UCSD-AML1 (cell line): ENCODE data around the gene C5.
"Not testable (repeated sequence)": the region's sequence is repeated elsewhere in the genome, so short reads cannot be mapped to it uniquely, and the experiment has no call there.

ENCODE experiments used
- DNase-seq: peaks from one replicate; lab custom pipeline; 2025; ENCODE audit not compliant: unreplicated experiment; lab: John Stamatoyannopoulos, UW

Gene C5

DNA sequence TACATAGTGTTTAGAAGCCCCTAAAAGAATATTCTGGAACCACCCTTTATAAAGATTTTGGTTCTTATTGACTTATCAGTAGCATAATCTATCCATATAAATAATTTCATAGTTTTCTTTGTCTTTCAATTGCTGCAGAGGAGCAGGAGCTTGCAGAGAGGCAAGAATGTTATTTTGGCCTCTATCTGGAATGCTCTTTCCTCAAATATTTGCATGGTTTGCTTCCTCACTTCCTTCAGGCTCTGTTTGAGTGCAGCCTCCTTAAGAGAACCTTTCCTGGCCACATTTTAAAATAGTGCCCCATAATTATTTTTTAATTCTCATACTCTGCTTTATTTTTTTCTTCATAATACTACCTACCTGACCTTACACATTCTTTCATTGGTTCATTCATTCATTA is 1.5 kb downstream of the C5 start:
- DNase-seq, result no peak

DNA sequence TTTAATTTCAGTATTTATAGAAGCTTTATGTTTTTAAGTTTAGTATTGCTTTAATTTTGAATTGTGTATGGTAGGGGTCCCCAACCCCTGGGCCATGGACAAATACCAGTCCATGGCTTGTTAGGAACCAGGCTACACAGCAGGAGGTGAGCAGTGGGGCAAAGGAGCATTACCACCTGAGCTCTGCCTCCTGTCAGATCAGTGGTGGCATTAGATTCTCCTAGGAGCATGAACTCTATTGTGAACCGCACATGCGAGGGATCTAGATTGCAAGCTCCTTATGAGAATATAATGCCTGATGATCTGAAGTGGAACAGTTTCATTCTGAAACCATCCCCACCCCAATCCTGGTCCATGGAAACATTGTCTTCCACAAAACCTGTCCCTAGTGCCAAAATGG is 1.9 kb downstream of the C5 start:
- DNase-seq, result no peak

DNA sequence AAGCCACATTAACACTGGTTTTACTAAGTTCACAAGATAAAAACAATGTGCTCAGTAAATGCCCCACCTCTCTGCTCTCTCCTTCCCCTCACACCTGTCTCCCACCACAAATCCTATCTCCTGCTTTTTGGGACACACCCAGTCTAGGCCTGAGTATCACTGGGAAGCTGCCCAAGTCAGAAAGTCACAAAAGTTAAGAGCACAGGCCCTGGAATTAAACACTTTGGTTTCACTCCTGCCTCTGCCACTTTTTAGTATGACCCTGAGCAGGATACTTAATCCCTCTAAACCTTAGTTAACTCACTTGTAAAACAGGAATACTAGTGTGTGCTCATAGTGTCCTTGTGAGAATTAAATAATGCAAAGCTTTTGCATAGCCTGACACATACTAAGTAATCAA is 11.3 kb downstream of the C5 start:
- no peak for DNase-seq

DNA sequence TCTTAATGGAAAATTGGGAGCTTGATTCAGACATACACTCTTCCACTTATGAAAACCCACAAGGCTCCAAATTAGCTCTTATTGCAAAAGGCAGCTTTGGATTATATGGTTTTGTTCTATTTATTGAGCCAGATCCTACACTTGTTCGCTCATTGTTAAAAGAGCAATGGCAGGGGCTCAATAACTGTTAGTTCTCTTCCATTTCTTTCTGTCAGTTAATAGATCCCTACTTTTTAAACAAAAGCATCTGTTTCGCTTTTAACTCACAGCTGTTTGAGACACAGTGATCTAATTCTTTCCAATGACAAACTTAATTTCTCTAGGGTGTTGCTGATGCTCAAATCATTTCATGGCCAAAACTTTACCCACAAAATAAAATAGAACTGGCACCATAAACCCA is 11.7 kb downstream of the C5 start:
- no peak for DNase-seq

DNA sequence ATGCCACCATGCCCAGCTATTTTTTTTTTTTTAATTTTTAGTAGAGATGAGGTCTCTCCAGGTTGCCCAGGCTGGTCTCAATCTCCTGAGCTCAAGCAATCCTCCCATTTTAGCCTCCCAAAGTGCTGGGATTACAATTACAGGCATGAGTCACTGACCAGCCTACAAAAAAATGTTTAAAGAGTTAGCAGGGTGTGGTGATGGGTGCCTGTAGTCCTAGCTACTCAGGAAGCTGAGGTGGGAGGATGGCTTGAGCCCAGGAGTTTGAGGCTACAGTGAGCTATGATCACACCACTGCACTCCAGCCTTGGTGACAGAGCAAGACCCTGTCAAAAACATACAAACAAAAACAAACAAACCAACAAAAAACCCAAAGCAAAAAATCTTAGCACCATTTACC is 14.4 kb downstream of the C5 start:
- DNase-seq, result not testable (repeated sequence)

DNA sequence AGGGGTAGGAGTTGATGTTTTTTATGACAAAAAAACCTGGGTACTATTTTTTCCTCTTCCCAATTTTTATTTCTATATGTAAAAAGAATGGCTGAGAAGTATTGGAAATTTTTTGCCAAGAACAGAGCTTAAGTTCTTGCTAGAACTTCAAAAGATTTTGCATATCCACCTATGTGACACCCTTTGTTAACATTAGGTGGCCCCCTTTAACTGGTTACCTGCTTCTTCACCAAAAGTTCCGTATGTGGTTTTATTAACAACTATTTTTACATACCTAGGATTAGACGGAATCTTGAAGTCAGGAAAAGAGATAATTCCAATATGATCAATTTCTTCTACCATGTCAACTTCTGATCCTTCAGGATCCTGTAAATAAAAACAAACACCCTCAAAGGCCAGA is 15.5 kb downstream of the C5 start:
- no peak for DNase-seq

DNA sequence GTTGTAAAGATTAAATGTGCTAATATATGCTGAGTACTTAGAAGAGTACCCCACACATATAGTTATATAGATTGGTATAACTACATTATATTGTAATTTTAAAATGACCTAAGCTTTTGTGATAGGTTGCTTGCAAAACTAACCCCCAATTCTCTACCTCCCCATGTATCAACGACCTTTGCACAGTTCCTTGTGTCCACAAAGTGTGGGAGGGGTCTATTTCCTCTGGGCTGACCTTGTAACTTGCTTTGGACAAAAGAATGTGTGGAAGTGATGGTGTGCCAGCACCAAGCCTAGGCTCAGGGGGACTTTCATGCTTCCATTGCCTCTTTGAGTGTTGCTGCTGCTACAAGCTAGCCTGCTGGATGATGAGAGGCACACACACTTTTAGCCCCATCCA is 20.6 kb downstream of the C5 start:
- no peak for DNase-seq

DNA sequence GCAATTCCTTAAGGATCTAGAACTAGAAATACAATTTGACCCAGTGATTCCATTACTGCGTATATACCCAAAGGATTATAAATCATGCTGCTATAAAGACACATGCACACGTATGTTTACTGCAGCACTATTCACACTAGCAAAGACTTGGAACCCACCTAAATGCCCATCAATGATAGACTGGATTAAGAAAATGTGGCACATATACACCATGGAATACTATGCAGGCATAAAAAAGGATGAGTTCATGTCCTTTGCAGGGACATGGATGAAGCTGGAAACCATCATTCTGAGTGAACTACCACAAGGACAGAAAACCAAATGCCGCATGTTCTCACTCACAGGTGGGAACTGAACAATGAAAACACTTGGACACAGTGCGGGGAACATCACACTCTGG is 21.8 kb downstream of the C5 start:
- DNase-seq, result not testable (repeated sequence)

DNA sequence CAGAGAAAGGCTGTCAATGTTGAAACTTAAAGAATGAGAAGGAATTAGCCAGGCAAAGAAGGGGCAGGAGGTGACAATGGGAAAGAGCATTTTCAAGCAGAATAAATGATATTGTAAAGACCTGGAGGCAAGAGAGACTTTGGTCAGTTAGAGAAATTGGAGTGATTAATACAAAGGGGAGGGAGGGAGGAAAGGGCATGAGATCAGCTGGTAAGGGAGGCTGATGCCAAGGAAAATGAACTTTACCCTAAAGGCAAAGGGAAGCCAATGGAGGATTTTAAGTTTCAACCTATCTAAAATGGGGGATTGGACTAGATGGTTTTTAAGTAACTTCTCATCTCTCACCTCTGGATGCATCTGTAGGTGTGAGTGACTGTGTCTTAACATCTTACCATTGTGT is 23.3 kb downstream of the C5 start:
- DNase-seq, result no peak

DNA sequence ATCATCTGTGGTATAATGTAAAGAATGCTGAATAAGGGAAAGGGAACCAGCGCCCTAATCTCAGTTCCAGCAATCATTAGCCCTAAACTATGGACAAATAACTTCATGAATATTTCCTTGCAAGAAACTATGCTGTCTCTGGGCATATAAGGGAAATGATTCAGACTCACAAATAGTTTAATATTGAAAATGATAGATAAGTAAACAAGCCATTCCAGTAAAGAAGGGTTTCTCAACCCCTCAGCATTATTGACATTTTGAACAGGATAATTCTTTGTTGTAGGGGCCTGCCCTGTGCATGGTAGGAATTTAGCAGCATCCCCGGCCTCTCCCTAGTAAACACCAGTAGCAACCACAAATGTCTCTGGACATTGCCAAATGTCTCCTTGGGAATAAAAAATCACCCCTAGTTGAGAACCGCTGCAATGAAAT is 23.8 kb downstream of the C5 start:
- no peak for DNase-seq

DNA sequence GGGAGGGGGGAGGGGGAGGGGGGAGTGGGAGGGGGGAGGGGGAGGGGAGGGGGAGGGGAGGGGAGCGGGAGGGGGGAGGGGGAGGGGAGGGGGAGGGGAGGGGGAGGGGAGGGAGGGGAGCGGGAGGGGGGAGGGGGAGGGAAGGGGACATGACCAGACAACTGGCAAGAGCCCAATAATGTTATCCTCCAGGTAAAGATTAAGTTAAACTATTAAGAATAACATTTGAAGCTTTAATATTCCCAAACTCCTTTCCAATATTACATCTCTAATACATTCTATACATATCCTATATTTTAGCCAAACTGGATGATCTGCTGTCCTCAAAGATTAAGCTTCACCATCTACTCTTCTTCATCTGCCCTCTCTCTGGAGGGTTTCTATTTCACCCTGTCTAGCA is 25.8 kb downstream of the C5 start:
- no peak for DNase-seq

DNA sequence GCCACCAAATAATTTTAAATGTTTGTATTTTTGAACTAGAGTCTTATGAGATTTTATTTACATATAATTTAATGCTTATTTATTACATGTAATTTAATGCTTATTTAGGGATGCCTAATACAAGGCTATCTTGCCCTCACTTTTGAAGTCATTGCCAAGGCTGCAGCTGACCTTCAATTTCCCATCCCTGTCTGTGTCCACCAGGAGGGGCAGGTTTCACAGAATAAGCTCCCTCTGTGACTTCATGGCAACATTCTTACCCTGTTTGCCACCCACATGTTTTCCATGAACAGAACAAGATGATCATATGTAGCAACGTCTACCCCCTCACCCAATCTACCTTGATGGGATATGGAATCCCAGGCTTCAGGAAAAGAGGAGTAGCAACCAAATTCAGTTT is 27.0 kb downstream of the C5 start:
- no peak for DNase-seq

DNA sequence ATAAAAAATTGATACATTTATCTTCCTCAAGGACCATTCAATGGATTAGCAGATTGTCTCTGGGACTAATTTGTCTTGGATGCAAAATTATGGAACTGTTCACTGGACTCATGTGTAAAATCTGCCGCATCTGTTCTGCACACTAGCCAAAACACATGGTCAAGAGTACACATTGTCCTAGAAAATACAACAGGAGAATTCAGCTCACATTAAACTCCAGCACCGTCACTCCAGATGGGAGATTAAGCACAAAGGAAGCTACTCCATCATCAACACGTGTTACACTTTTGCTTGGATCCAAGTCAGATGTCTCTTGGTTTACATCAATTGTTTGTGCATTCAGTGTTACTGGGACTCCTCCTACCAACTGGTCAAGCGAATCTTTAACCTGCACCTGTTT is 28.8 kb downstream of the C5 start:
- no peak for DNase-seq

DNA sequence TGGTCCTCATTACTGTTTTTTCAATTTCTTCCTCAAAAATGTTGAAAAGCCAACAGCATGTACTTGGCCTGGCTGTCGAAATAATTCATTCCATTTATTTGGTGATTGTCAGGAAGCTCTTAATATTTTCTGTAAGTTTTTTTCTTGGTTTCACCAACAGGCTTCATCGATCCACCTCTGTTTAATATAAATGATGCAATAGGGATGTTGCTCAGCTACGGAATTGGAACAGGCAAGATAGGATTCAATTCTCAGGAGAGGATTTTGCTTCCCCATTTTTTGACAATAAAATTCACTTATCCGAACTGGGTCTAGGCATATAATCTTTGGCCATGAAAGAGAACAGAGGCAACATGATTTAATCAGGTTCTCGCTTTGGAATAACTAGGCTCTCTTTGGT is 30.8 kb downstream of the C5 start:
- DNase-seq, result no peak

DNA sequence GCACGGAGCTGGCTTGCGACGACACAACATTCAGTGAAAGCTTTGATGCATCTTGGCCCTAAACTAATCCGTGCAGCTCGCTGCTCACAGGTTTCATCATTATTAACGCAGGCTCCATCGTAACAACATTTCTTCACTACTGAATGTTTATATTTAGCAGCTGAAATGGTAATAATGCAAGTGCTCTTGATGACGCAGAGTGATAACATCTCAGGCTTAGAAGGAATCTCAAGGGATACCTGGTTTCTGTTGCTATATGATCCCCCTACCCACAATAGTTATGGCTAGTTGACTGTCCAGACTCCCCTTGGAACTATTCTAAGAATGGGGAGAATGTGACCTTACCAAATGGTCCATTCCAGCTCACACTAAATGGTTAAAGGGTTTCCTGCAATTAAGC is 36.2 kb downstream of the C5 start:
- DNase-seq, result no peak

DNA sequence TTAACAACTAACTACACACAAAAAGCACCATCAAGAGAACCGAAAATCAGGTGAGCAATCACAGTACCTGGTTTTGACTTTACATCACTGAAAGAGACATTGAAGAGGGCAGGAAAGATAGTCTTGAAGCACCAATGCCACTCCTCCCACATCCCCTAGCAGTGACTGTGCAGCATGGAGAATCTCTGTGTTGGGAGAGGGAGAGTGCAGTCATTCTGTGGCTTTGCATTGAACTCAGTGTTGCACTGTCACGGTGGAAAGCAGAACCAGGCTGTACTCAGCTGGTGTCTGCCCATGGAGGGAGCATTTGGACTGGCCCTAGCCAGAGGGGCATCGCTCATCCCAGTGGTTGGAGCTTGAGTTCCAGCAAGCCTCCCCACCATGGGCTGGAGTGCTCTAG is 40.4 kb downstream of the C5 start:
- peak; percentile 30 for DNase-seq

DNA sequence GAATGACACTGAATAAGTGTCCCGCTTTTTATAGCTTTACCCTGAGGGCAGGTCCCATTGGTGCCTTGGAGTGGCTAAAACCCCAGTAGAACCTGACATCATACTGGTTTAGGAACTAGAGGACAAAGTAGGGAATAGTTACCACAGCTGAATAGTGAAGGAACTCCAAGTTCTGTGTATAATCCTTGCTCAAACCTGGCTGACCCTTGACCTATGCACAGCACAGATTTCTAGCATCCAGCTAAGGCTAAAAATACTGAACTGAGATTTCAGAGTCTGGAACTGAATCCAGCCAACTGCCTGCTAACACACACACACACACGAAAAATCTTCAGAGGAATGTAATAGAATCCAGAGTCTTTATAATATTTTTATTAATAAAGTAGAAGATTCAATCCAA is 50.8 kb downstream of the C5 start:
- DNase-seq, result no peak

DNA sequence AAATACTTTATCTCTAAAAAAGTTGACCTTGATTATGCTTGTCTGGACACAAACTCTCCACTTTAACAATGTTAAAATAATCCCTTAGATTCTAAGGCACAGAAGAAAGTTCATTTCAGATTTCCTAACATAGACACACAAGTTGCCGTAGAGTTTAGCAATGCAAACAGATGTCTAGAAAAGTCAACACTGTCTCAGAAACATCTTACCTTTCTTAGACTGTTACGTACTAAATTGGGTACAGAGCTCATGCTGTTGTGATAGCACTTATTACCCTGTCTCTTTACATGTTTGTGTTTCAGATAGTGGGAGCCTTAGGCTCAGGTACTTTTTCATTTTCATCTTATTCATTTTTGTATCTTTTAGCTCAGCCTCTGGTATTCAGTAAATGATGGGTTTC is 52.0 kb downstream of the C5 start:
- DNase-seq, result no peak

DNA sequence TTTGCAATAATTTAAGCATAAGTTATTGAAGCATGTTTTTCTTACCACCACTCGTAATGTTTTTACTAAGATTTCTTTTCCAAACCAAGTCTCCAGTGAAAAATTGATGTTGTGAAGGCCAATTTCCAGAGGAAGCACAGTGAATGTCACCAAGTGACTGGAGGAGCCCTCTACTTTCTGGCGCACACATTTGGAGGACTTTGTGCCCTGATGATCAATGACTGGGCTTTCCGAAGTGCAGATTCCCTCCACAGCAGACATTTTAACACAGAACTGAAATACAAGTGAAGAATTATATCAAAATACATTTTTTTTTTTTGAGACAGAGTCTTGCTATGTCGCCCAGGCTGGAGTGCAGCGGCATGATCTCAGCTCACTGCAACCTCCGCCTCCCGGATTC is 52.6 kb downstream of the C5 start:
- DNase-seq, result no peak

DNA sequence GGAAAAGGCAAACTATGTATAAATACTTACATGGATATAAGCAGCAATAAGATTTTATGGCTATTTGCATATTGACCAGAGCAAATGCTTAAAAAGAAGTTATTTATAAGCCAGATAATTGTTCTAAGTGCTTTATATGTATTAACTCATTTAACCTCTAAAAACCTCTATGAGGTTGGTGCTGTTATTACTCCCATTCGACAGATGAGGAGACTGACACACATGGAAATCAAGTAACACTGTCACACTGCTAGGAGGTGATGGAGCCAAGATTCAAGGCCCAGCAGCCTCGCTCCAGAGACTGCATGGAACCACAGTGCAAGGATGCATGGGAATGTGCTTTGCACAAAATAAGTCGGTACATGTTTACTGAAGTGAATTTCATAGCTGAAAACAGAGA is 53.7 kb downstream of the C5 start:
- DNase-seq, result no peak

DNA sequence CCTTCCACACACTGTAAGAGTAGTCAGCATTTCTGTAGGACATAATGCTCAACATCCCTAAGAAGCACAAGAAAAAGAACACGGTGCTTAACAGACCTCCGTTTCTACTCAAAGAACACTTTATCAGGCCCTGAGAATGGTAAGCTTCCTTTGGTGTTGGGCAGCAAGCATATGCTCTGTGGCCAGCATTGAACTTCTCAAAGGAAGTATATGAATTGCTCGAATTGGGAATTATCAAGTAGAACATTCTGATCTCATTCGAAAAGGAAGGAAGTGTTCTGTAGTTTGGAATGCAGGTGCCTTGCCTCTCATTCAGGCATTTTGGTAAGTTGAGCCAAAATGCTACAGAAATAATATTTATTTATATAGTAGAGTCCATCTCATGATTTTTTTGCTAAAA is 61.0 kb downstream of the C5 start:
- DNase-seq, result no peak

DNA sequence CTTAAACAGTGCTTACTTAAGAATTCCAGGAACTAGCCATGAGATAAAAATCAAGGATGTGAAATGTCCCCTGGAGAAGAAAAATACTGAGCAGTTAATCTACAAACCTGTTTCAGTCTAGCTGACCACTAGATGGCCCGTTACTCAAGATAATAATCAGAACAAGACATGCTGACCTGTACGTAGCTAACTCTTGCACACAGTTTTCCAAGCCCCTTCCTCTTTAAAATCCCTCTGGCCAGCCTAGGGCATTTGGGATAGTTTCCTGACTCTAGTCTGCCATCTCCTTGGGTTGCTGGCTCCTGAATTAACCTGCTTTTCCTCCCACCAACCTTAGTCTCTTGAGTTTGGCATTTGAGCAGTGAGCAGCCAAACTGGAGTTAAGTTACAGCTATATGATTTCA is 64.3 kb downstream of the C5 start:
- no peak for DNase-seq

DNA sequence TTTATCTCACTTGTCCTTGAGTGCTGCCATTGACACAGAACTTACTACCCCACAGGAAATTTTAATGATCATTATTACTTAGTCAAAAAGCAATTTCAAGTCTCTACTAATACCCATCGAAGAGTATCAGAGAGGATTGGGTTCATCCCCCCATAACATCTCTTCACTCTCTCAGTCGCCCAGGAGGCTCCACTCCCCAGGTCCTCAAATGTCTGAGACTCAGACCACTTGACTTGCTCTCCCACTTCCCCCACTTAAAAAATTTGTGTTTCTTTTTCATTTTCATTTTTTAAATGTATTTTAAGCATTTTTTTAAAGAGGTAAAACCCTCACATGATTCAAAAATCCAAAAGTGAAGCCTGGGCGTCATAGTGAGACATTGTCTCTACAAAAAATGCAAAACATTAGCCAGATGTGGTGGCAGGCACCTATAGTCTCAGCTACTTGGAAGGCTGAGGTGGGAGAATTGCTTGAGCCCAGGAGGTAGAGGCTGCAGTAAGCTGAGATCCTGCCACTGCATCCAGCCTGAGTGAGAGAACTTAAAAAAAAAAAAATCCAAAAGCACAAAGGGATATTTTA is 66.7 kb downstream of the C5 start:
- DNase-seq, result no peak

DNA sequence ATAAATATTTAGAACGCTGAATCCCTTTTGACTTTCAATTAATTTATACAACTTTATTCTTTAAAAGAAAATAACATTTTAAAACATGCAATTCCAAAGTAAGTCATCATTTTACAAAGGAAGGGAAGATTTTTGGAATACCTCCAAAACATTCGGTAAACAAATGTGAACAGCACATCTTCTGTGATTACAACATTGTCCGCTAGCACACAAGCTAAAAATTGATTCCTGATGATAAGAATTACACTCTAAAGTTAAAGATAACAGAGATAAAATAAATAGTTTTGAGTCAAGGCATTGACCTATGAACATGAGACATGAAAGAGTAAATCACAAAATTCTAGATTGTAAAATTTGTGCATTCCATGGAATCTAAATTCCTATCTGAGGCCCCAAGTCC is 67.2 kb downstream of the C5 start:
- no peak for DNase-seq
